K562 (cell line): ENCODE results near the gene TPSAB1. TPM values are rescaled to one million over a fixed set of nuclear protein-coding genes. Genes with fewer than 3 reads are reported as not detected.

Experiments used
- ATAC-seq: fragments of 200-7000 bp; cut with Tn5 transposase; 3 replicates; pipeline ENCODE4 v1.9.1; 2020; ENCODE audit warnings: moderate library complexity
- BruUV-seq: library from RNA; stranded (reverse); fragments of 400-500 nt; replicated peaks from 2 replicates; lab custom pipeline; 2021; lab: Mats Ljungman, UMichigan
- CTCF ChIA-PET: fragments of 300-600 bp; formaldehyde crosslinking; extraction: SDS; loops from one replicate; lab custom pipeline; 2021; ENCODE audit warnings: low intra/inter-chr PET ratio; lab: Yijun Ruan, JAX
- POLR2A ChIA-PET: fragments of 300-600, 350-650 bp; sonication (Branson Sonifier 250); formaldehyde crosslinking; extraction: SDS; loops from one replicate; lab custom pipeline; 2021; ENCODE audit warnings: antibody characterized with exemption, inconsistent platforms; lab: Yijun Ruan, JAX
- DNase-seq, 4 experiments: peaks; one replicate each; pipeline versions ENCODE4 v3.0.0 to v3.0.0-alpha.2; 2011 to 2018; ENCODE audit warnings: low spot score in 3 of 4, mixed read lengths in 3 of 4; ENCODE audit errors: extremely low read depth in 1 of 4
- FAIRE-seq: peaks from 2 replicates; lab custom pipeline; 2011; peaks lifted over from hg19 to GRCh38; lab: Jason Lieb, UNC
- H2AFZ ChIP-seq: 2 replicates; pipeline ENCODE4 v1.6.0; 2011; ENCODE audit warnings: low read depth, low read length, control low read depth, inconsistent platforms
- H3K27ac ChIP-seq: fragments of 200-600 bp; 3 replicates; pipeline ENCODE4 v1.8.0; 2011; ENCODE audit warnings: low read depth, mild to moderate bottlenecking, control low read depth, inconsistent platforms, low read length, moderate library complexity, mixed read lengths; ENCODE audit errors: extremely low read depth
- H3K27me3 ChIP-seq, 2 experiments: fragments of 300-600 bp in 1 of 2; 2 replicates in 1 of 2; 3 replicates in 1 of 2; pipeline versions ENCODE4 v1.6.0 to v1.8.0; 2011; ENCODE audit warnings: inconsistent platforms in 2 of 2, low read length in 2 of 2, mild to moderate bottlenecking in 1 of 2, mixed read lengths in 1 of 2, moderate library complexity in 1 of 2; ENCODE audit not compliant: control insufficient read depth in 2 of 2, insufficient read depth in 2 of 2
- H3K36me3 ChIP-seq: fragments of 300-600 bp; 3 replicates; pipeline ENCODE4 v1.8.0; 2011; ENCODE audit warnings: mild to moderate bottlenecking, low read length, inconsistent platforms; ENCODE audit not compliant: control insufficient read depth, insufficient read depth
- H3K4me1 ChIP-seq, 2 experiments: fragments of 200-600 bp in 1 of 2; replicated peaks in 1 of 2; 2 replicates in 1 of 2; 3 replicates in 1 of 2; pipeline versions ENCODE4 v1.5.1 to v1.8.0; 2011; ENCODE audit warnings: inconsistent platforms in 2 of 2, low read length in 2 of 2, mild to moderate bottlenecking in 1 of 2, mixed read lengths in 1 of 2, moderate library complexity in 1 of 2; ENCODE audit not compliant: control insufficient read depth in 2 of 2, insufficient read depth in 2 of 2
- H3K4me2 ChIP-seq: 2 replicates; pipeline ENCODE4 v1.6.1; 2011; ENCODE audit warnings: low read length, control low read depth, inconsistent platforms, mixed read lengths; ENCODE audit not compliant: insufficient read depth
- H3K4me3 ChIP-seq: fragments of 200-600 bp; sonication (generic), shearing (Covaris generic); 2 replicates; pipeline ENCODE4 v1.5.1; 2016; ENCODE audit warnings: control low read depth, inconsistent platforms
- H3K79me2 ChIP-seq: fragments of 200-600 bp; 3 replicates; pipeline ENCODE4 v1.8.0; 2011; ENCODE audit warnings: low read length, inconsistent platforms; ENCODE audit not compliant: control insufficient read depth, insufficient read depth
- H3K9ac ChIP-seq, 2 experiments: 2 replicates each; pipeline versions ENCODE4 v1.6.0 to v1.6.1; 2011; ENCODE audit warnings: low read depth in 2 of 2, low read length in 2 of 2, control low read depth in 1 of 2, inconsistent platforms in 1 of 2, mild to moderate bottlenecking in 1 of 2, mixed read lengths in 1 of 2; ENCODE audit not compliant: insufficient read depth in 1 of 2
- H3K9me1 ChIP-seq: one replicate; pipeline ENCODE4 v1.6.0; 2011; ENCODE audit warnings: inconsistent platforms, mild to moderate bottlenecking, low read length, moderate library complexity; ENCODE audit not compliant: control insufficient read depth, insufficient read depth
- H3K9me3 ChIP-seq: replicated peaks from 2 replicates; pipeline ENCODE4 v1.5.1; 2011; ENCODE audit warnings: low read depth, low read length, inconsistent platforms; ENCODE audit not compliant: control insufficient read depth, insufficient read depth
- H4K20me1 ChIP-seq: replicated peaks from 2 replicates; pipeline ENCODE4 v1.6.1; 2011; ENCODE audit warnings: low read length, inconsistent platforms, mixed read lengths; ENCODE audit not compliant: control insufficient read depth, insufficient read depth
- CREB3 ChIP-seq: fragments of 450-650 bp; conservative IDR thresholded peaks from 2 replicates; pipeline ENCODE4 v1.6.1; 2016; ENCODE audit warnings: missing genetic modification characterization, low read depth, mild to moderate bottlenecking, missing compliant biosample characterization, moderate library complexity
- FOXA3 ChIP-seq, 2 experiments: fragments of 450-650 bp in 1 of 2; sonication (generic) in 1 of 2; formaldehyde crosslinking; IDR thresholded peaks in 1 of 2; conservative IDR thresholded peaks in 1 of 2; 2 replicates each; pipeline versions ENCODE4 v1.4.0 to v1.8.0; 2020 to 2022; ENCODE audit warnings: mild to moderate bottlenecking in 2 of 2, missing genetic modification reagents in 1 of 2
- FOXJ2 ChIP-seq: fragments of 200-800 bp; sonication (Bioruptor generic); IDR thresholded peaks from 2 replicates; pipeline ENCODE4 v1.6.1; 2016; ENCODE audit warnings: missing genetic modification characterization, missing compliant biosample characterization
- IFI16 ChIP-seq: fragments of 250-450 bp; sonication (Bioruptor Pico); IDR thresholded peaks from 2 replicates; pipeline ENCODE4 v2.1.2; 2022; ENCODE audit warnings: mild to moderate bottlenecking, inconsistent platforms
- RAD51 ChIP-seq: fragments of 450-650 bp; IDR thresholded peaks from 2 replicates; pipeline ENCODE4 v1.7.1; 2016; ENCODE audit warnings: low read depth, mild to moderate bottlenecking, borderline replicate concordance
- RBM39 ChIP-seq: fragments of 200-400 bp; formaldehyde crosslinking; optimal IDR thresholded peaks from 2 replicates; pipeline ENCODE3; 2018; ENCODE audit warnings: low read depth, low read length
- ZNF586 ChIP-seq: fragments of 450-650 bp; formaldehyde crosslinking; conservative IDR thresholded peaks from 2 replicates; pipeline ENCODE4 v1.4.0; 2020; ENCODE audit warnings: mild to moderate bottlenecking, moderate library complexity
- WGBS: fragments of 100-300 bp; shearing (Covaris generic); methylation state at CpG from one replicate; pipeline ENCODE4 v1.1.6; 2016; ENCODE audit warnings: low coverage, mixed read lengths; ENCODE audit not compliant: insufficient coverage; ENCODE audit errors: missing lambda C conversion rate; 5-methylcytosine and 5-hydroxymethylcytosine counted together
- in situ Hi-C: fragments of 300-500 bp; cut with MboI; formaldehyde crosslinking; loops from 4 replicates; pipeline ENCODE4 v1.15.0; 2018; ENCODE audit warnings: inconsistent platforms, mixed read lengths
- intact Hi-C: fragments of 100-400 bp; cut with micrococcal nuclease; formaldehyde crosslinking; loops from 2 replicates; pipeline ENCODE4 v1.14.2; 2022
- polyA plus RNA-seq, 8 experiments: library from polyadenylated mRNA; depleted of rRNA in 4 of 8; stranded (reverse) in 5 of 8; unstranded in 3 of 8; fragments of >200 nt; fragmentation: Nextera tagmentation in 2 of 8; fragmentation: Illumina TruSeq in 1 of 8; extraction: Ambion mirVana in 2 of 8; extraction: Trizol in 1 of 8; gene quantifications; 2 replicates each; pipeline versions ENCODE4 v1.2.1 to v1.2.3, GENCODE V29; 2011 to 2014; ENCODE audit warnings: inconsistent platforms in 1 of 8, missing spikeins in 1 of 8
- total RNA-seq, 7 experiments: library from RNA; depleted of rRNA in 6 of 7; stranded (reverse); fragments of >200 nt in 6 of 7; fragmentation: Illumina TruSeq in 2 of 7; extraction: Trizol in 2 of 7; gene quantifications; 2 replicates each; pipeline versions ENCODE4 v1.2.1 to v1.2.3, GENCODE V29; 2011 to 2021; ENCODE audit warnings: low replicate concordance in 1 of 7

TPSAB1 gene
- total and polyA plus RNA-seq, 9 of the 15 experiments (the other 6 are each of a cell fraction or from before 2014, with no cell fraction given) = not detected

GRCh38 chr16:1280783-1281182 lies 40.3 kb downstream of the TPSAB1 start:
- Histone ChIP-seq H2AFZ (no peak overlapping the region), H3K4me2 (no peak overlapping the region), H3K36me3 (no peaks in the 10 kb centered on the region), H3K27me3 (peaks cover 28 to 71% of the 10 kb centered on the region in 2 experiments; a peak in 4 of 5 replicates), H3K4me3 (no peak overlapping the region), H3K9me1 (no peaks in the 10 kb centered on the region), H4K20me1 (0 out of 2 replicates have a peak, but pooled peaks cover 3% of the 10 kb centered on the region), H3K9ac (no peak overlapping the region), H3K9me3 (no peaks in the 10 kb centered on the region), H3K4me1 (peaks cover 0 to 67% of the 10 kb centered on the region in 2 experiments; a peak in 3 of 5 replicates), H3K79me2 (no peaks in the 10 kb centered on the region), H3K27ac (no peak overlapping the region)
- no peak for DNase-seq
- ChIA-PET POLR2A (interaction anchor here (1.4 kb wide), 1 partner anchor 9 kb away, joined by 3 read pairs; no protein-coding TSS in a partner anchor), CTCF (interaction anchor here (1.6 kb wide), 1 partner anchor 21 kb away, joined by 4 read pairs; no protein-coding TSS in a partner anchor)
- no TSS peak for BruUV-seq
- no peak for ATAC-seq
- intact Hi-C loops = no loop called here
- in situ Hi-C loops = no loop called here
- FAIRE-seq = no peak
- 12% methylated on average over 8 of the region's 8 CpGs for WGBS
- TF ChIP-seq RAD51 (no peak), FOXA3 (CRISPR knock-in tag; conservative IDR thresholded peaks at IDR 0.05 in 1 of 2, IDR thresholded peaks at IDR 0.05 in 1 of 2) (no peak), IFI16 (CRISPR knock-in tag) (no peak), RBM39 (no peak), CREB3 (tag) (no peak), ZNF586 (CRISPR knock-in tag) (no peak), FOXJ2 (no peak)
